ENCODE results near the gene PIEZO2.
A peak's percentile ranks its signal among the peaks of the same experiment; 100 is the strongest.

PIEZO2 gene

DNA sequence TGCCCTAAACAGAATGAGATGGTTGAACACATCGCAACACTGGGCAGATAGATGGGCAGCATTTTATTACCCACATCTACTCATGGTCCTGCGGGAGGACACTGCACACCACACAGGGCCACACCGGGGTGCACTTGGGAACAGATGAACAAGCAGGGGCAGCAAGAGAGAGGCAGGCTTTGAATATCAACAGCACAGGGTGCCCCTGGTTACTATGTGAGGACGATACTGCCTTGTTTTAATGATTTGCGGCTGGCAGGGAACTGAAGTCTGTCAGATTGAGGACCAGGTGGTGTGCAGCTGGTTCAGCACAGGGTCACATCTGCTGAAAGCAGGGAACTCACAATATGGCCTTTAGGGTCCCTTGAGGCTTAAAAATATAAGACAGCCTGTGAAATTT lies 195.7 kb downstream of the PIEZO2 start:
- H3K9me3 ChIP-seq: no peaks in the 10 kb centered on the region
- H3K27ac ChIP-seq: no peak overlapping the region
- no peak overlapping the region for H3K9ac ChIP-seq
- H3K36me3 ChIP-seq: no peaks in the 10 kb centered on the region
- peaks cover 23% of the 10 kb centered on the region for H3K4me1 ChIP-seq
- H3K4me3 ChIP-seq: no peak overlapping the region
- no peaks in the 10 kb centered on the region for H4K20me1 ChIP-seq
- H3K27me3 ChIP-seq: no peaks in the 10 kb centered on the region
- no peak for TF ChIP-seq Cebpa-rat (IDR thresholded peaks at IDR 0.05)
- peak overlapping the region; percentile 59 for H3K4me2 ChIP-seq

DNA sequence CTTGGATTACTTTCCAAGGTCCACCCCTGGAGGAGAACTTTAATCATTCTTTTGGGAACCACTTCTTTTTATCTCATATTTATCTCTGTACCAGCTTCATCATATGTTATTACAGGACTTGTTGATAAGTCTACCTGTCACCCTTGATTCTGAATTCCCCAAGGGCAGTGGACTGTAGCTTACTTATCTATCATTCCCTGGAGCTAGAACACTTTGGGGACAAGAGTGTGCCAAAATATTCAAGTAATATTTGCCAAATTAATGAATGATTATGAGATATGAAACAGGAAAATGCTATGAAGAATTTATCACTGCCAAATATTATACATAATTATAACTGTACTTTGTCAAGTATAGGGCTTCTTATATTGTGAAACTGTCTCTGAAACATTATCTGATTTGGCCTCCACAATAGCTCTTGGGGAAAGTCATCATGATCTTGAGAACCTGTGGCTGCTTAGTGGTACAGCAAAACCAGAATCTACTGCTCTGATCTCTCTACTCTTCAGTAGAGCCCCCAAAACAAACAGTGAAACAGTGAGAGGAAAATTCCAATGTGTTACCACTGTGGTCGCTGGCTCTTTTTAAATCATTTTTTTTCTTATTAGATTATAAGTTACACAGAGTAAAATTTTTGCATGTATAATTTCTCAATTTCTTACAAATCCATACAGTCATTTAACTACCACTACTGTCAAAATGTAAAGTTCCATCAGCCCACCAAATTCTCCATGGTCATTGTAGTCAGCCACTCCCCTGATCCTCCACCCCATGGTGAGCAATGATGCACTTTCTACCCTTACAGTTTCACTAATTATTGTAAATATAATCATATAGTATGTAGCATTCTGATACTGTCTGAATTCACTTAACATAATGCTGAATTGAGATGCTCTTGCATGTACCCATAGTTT lies 197.5 kb downstream of the PIEZO2 start:
- no peak overlapping the region for H3K9ac ChIP-seq
- no peak overlapping the region for H3K4me2 ChIP-seq
- no peak for TF ChIP-seq Cebpa-rat (IDR thresholded peaks at IDR 0.05)
- no peaks in the 10 kb centered on the region for H3K9me3 ChIP-seq
- no peak overlapping the region for H3K27ac ChIP-seq
- H3K4me1 ChIP-seq: peaks cover 16% of the 10 kb centered on the region
- H3K36me3 ChIP-seq: no peaks in the 10 kb centered on the region
- H4K20me1 ChIP-seq: no peaks in the 10 kb centered on the region
- no peaks in the 10 kb centered on the region for H3K27me3 ChIP-seq
- H3K4me3 ChIP-seq: no peak overlapping the region

DNA sequence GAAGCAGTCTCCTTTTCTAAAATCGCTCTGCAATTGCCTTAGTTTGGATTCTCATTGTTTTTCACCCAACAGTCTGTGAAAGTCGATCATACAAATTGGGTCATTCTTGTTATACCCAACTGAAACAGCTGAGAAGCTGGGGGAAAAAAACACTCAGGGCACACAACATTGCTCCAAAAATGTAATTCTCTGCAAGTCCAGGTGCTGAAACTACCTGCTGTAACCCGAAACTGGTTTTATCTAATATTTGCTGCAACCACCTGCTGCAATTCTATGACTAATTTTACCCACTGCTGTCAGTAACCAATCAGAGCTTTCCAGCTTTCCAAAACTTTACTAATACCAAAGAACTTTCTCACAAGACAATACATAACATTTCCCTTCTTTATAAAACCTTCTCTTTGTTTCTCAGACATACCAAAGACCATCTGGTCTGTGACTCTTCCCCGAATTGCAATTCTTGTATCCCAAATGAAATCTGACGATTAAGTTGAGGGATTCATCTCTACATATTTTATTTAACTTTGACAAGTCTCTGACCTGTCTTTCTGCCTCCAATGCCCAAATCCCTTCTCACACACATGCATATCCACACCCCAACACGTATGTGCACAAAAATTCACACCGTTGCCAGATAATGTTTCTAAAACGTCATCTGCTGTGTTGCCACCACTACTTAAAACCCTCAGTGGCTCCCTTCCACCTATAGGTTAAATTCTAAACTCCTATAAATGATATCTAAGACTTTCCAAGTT lies 198.3 kb downstream of the PIEZO2 start:
- H3K9ac ChIP-seq: no peak overlapping the region
- H3K27ac ChIP-seq: no peak overlapping the region
- no peaks in the 10 kb centered on the region for H3K36me3 ChIP-seq
- H4K20me1 ChIP-seq: no peaks in the 10 kb centered on the region
- H3K4me2 ChIP-seq: no peak overlapping the region
- H3K4me3 ChIP-seq: no peak overlapping the region
- H3K9me3 ChIP-seq: peaks cover 7% of the 10 kb centered on the region
- H3K27me3 ChIP-seq: no peaks in the 10 kb centered on the region
- H3K4me1 ChIP-seq: peaks cover 16% of the 10 kb centered on the region
- no peak for TF ChIP-seq Cebpa-rat (IDR thresholded peaks at IDR 0.05)

DNA sequence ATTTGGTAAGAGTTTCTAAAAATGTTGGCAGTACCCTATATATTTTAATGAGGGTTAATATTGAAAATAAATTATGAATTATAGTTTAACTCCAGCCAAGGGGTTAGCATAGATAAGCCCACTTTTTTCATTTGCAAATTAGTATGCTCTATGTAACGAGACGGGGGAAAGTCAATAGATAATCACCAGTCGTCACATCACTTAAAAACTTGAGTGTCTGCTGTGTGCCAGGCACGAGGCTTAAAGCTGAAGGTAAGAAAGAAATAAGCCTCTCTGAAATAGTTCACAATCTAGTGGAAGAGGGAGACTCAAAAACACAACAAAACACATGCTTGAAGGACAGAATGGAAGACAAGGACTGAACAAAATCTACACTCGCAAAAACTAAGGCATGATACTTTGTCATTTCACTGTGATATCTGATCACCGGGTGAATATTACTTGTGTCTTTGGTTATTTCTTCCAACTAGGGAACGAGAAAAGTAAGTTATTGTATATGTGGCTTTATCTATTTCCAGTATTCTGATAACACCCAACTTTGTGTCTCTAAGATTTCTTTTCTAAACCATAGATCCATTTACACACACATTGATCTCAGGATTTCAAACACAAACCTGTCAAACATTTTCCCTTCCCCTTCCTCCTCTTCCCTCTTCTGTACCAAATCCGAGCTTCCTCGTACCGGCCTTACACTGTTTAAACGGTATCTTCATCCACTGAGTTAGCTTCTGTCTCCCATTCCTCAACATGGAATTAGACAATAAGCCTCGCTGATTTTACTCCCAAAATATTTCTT lies 199.1 kb downstream of the PIEZO2 start:
- Histone ChIP-seq H3K4me1 (peaks cover 16% of the 10 kb centered on the region), H3K27ac (no peak overlapping the region), H3K27me3 (no peaks in the 10 kb centered on the region), H3K4me2 (no peak overlapping the region), H3K9ac (no peak overlapping the region), H3K9me3 (peaks cover 14% of the 10 kb centered on the region), H3K36me3 (no peaks in the 10 kb centered on the region), H4K20me1 (no peaks in the 10 kb centered on the region), H3K4me3 (no peak overlapping the region)
- no peak for TF ChIP-seq Cebpa-rat (IDR thresholded peaks at IDR 0.05)

DNA sequence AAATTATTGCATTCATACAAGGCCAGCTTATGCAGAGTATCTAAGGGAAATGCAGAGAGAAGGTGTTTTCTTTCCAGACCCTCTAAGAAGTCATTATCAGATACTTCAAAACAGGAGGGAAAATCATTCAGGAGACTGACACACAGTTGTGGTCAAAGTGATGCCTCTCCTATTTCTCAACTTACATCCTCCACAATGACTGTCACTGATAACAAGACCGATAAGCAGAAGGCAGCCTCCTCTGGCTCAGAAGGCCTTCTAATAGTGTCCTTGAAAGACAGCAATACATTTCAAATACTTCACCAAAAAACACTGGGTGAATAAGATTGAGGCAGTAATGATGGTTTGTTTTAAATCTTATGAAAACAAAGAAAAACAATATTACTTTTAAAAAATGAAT lies 199.7 kb downstream of the PIEZO2 start:
- H3K27ac ChIP-seq: no peak overlapping the region
- H3K4me1 ChIP-seq: peaks cover 16% of the 10 kb centered on the region
- no peak overlapping the region for H3K4me3 ChIP-seq
- H3K4me2 ChIP-seq: no peak overlapping the region
- no peak for TF ChIP-seq Cebpa-rat (IDR thresholded peaks at IDR 0.05)
- no peaks in the 10 kb centered on the region for H4K20me1 ChIP-seq
- no peak overlapping the region for H3K9ac ChIP-seq
- H3K9me3 ChIP-seq: peaks cover 21% of the 10 kb centered on the region
- H3K36me3 ChIP-seq: no peaks in the 10 kb centered on the region
- no peaks in the 10 kb centered on the region for H3K27me3 ChIP-seq

DNA sequence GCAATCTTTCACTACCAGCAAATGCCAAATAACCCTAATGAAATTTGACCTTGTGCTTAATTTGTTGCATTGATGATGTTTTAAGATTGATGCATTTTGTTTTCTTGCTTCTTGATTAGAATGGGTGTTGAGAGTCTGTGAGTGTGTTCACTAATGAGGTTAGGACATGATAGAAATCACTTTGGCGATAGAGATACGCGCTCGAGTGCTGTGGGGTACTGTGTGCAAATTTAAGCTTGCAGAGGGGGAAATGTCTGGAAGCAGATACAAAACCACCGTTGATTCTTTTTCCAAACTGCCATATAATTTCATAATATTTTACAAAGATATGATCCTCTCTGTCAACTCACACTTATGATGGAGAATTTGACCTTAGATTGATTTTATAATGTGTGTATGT lies 200.9 kb downstream of the PIEZO2 start:
- no peak overlapping the region for H3K4me3 ChIP-seq

DNA sequence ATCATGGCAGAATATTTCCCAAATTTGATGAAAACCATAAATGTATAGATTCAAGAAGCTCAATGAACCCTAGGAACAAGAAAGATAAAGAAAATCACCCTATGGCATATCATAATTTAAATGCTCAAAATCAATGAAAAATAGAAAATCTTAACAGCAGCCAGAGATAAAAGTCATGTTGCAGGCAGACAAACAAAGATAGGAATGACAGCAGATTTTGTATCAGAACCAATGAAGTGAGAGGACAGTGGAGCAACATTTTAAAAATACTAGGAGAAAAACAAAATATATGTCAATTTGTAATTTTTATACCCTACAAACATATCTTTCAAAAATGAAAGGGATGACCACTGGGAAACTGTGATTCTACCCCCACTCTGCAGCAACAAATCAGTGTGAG lies 203.3 kb downstream of the PIEZO2 start:
- TF ChIP-seq Cebpa-rat (IDR thresholded peaks at IDR 0.05): no peak
- no peaks in the 10 kb centered on the region for H4K20me1 ChIP-seq
- no peak overlapping the region for H3K9ac ChIP-seq
- no peak overlapping the region for H3K4me2 ChIP-seq
- H3K4me3 ChIP-seq: no peak overlapping the region
- no peaks in the 10 kb centered on the region for H3K27me3 ChIP-seq
- H3K27ac ChIP-seq: no peak overlapping the region
- H3K4me1 ChIP-seq: no peaks in the 10 kb centered on the region
- no peaks in the 10 kb centered on the region for H3K36me3 ChIP-seq
- H3K9me3 ChIP-seq: peaks cover 47% of the 10 kb centered on the region

More for the DNA sequence above, 200.9 kb downstream of the PIEZO2 start:
- Histone ChIP-seq H3K4me2 (no peak overlapping the region), H4K20me1 (no peaks in the 10 kb centered on the region), H3K9me3 (peaks cover 29% of the 10 kb centered on the region), H3K27ac (no peak overlapping the region), H3K27me3 (no peaks in the 10 kb centered on the region), H3K4me1 (peaks cover 4% of the 10 kb centered on the region), H3K36me3 (no peaks in the 10 kb centered on the region), H3K9ac (no peak overlapping the region)
- TF ChIP-seq Cebpa-rat (IDR thresholded peaks at IDR 0.05): no peak

DNA sequence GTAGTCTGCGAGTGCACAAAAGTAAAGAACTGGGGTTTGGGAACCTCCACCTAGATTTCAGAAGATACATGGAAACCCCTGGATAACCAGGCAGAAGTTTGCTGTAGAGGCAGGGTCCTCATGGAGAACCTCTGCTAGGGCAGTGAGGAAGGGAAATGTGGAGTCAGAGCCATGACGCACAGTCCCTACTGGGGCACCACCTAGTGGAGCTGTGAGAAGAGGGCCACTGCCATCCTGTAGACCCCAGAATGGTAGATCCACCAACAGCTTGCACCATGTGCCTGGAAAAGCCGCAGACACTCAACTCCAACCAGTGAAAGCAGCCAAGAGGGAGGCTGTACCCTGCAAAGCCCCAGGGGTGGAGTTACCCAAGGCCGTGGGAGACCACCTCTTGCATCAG lies 206.4 kb downstream of the PIEZO2 start:
- Histone ChIP-seq H3K27ac (no peak overlapping the region), H4K20me1 (no peaks in the 10 kb centered on the region), H3K4me2 (no peak overlapping the region), H3K9ac (no peak overlapping the region), H3K36me3 (no peaks in the 10 kb centered on the region), H3K4me1 (peaks cover 7% of the 10 kb centered on the region; the same call in 1 of the 2 replicates), H3K27me3 (no peaks in the 10 kb centered on the region), H3K4me3 (no peak overlapping the region), H3K9me3 (peaks cover 47% of the 10 kb centered on the region)
- no peak for TF ChIP-seq Cebpa-rat (IDR thresholded peaks at IDR 0.05)

DNA sequence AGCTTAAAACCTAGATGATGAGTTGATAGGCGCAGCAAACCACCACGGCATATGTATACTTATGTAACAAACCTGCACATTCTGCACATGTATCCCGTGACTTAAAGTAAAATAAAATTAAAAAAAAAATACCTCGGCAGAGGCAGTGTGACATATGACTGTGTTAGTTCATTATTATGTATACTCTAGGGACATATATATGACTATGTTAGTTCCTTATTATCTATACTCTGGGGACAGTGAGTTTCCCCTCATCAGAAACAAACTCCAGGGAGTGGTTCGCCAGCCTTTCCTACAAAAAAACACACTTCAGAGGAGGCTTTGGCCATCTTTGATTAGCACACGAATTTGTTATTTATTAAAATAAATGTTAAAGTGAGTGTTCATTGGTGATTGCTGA lies 209.5 kb downstream of the PIEZO2 start:
- Histone ChIP-seq H3K27me3 (no peaks in the 10 kb centered on the region), H3K36me3 (no peaks in the 10 kb centered on the region), H3K9ac (no peak overlapping the region), H3K9me3 (peaks cover 28% of the 10 kb centered on the region), H3K27ac (no peak overlapping the region), H3K4me3 (no peak overlapping the region), H3K4me2 (peak overlapping the region; percentile 32; the same call in 1 of the 2 replicates), H3K4me1 (peaks cover 7% of the 10 kb centered on the region; the same call in 1 of the 2 replicates), H4K20me1 (no peaks in the 10 kb centered on the region)
- TF ChIP-seq Cebpa-rat (IDR thresholded peaks at IDR 0.05): no peak
